Measurements from ENCODE around the gene CATSPERB.
"Not testable (repeated sequence)": the region's sequence is repeated elsewhere in the genome, so short reads cannot be mapped to it uniquely, and the experiment has no call there.

The CATSPERB gene

DNA sequence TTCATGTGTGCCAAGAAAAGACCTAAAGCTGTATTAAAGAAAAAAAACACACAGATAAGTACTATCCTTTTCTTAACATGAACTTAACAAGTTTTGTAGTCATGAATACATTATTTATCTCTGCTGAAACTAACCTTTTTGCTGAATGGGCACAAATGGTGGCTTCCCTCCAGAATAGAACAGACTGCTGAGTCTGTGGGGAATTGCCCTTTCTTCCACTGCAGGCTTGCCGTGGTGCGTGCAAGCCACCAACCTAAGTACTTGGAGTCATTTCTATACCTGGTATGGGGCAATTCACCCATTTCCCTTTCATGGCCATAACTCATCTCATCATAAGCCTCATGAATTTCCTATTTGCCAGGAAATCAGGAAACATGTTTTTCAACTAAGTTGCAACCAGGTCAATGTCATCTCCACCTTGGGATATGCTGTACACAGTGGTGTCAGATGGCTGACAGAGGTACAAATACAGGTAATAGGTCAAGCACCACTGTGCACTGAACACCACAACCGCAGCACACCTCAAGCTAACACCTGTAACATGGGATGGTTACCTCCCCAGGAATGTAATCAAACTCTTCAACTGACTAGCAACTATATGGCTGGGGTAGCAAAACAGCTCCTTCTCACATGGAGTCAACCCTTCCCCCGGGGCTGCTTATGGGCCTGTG, 49.9 kb downstream of the CATSPERB start:
- TF ChIP-seq, protein P1, sequence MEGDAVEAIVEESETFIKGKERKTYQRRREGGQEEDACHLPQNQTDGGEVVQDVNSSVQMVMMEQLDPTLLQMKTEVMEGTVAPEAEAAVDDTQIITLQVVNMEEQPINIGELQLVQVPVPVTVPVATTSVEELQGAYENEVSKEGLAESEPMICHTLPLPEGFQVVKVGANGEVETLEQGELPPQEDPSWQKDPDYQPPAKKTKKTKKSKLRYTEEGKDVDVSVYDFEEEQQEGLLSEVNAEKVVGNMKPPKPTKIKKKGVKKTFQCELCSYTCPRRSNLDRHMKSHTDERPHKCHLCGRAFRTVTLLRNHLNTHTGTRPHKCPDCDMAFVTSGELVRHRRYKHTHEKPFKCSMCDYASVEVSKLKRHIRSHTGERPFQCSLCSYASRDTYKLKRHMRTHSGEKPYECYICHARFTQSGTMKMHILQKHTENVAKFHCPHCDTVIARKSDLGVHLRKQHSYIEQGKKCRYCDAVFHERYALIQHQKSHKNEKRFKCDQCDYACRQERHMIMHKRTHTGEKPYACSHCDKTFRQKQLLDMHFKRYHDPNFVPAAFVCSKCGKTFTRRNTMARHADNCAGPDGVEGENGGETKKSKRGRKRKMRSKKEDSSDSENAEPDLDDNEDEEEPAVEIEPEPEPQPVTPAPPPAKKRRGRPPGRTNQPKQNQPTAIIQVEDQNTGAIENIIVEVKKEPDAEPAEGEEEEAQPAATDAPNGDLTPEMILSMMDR (IDR thresholded peaks at IDR 0.05; ENCODE audit: control extremely low read depth, extremely low read depth, low read depth, missing control alignments), result no peak
- ChIA-PET POLR2A (no interaction called here), CTCF (no interaction called here)
- DNase-seq (ENCODE audit: extremely low spot score), result no peak

DNA sequence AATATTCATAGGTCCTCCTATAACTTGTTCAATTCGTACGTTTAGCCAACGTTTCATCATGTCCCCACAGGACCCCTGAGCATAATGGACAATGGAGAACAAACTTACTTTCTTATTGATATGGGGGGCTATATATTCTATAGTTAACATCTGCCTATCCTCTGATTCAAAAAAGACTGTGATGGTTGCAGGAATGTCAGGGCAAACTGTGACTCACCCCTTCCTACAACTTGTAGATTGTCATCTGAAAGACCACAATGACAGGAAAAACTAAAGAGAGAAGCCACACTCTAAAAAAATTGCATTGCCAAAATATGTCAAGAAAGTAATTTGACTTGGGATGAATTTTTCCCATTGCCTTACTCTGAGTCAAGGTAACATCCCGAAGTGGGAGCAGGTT, 50.8 kb downstream of the CATSPERB start:
- DNase-seq (ENCODE audit: extremely low spot score), result no peak
- TF ChIP-seq, protein P1 (IDR thresholded peaks at IDR 0.05; ENCODE audit: control extremely low read depth, extremely low read depth, low read depth, missing control alignments), result no peak
- POLR2A ChIA-PET, result no interaction called here
- CTCF ChIA-PET, result no interaction called here

DNA sequence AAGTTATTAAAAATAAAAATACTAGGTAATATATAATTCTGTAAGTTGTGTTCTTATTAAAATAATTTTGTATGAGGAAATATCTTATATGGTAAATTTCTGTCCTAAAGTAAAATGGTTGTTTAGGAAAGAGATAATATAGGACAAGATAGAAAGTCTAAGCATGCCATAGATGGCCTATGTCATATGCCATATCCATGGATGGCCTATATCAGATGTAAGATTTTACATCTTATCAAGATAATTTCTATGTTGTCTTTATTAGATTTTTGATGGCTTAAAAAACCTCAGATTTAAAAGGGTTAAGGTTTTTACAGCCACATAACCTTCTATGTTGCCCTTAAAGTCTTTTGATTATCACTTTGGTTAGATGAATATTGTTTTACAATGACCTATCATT, 52.6 kb downstream of the CATSPERB start:
- POLR2A ChIA-PET, result no interaction called here

DNA sequence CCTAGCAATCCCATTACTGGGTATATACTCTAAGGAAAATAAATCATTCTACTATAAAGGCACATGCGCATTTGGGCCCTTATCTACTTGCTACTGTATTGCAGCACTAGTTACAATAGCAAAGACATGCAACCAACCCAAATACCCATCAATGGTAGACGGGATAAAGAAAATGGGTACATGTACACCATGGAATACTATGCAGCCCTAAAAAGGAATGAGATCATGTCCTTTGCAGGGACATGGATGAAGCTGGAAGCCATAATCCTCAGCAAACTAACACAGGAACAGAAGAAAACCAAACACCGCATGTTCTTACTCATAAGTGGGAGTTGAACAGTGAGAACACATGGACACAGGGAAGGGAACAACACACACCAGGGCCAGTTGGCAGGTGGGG, 54.2 kb downstream of the CATSPERB start:
- CTCF ChIA-PET; POLR2A ChIA-PET; DNase-seq (ENCODE audit: extremely low spot score): not testable (repeated sequence)

More for the DNA sequence above, 52.6 kb downstream of the CATSPERB start:
- CTCF ChIA-PET, result interaction anchor here (1.1 kb wide), 1 partner anchor 10 kb away, joined by 3 read pairs; no protein-coding TSS in a partner anchor
- TF ChIP-seq, protein P1 (IDR thresholded peaks at IDR 0.05; ENCODE audit: control extremely low read depth, extremely low read depth, low read depth, missing control alignments), result no peak
- DNase-seq (ENCODE audit: extremely low spot score), result no peak

DNA sequence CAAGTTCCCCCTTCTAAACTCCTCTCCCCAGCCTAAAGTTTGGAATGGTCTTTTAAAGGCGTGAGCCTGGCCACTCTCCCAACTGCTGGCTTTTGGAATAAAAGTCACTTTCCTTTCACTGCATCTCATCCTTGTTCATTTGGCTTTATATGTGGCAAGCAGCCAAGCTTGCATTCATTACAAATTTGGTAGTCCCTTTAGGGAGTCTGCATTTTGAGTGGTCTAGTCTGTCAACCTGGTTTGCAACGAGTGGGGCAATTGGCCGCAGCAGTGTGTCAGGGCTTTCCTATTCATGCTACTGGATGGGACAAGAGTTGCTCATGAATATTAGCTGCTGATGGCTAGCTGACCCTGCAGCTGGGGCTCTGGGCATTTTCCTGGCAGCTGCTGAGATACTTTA, 57.0 kb downstream of the CATSPERB start:
- ChIA-PET POLR2A (no interaction called here), CTCF (interaction anchor here (1.5 kb wide), 1 partner anchor 11 kb away, joined by 3 read pairs; no protein-coding TSS in a partner anchor)
- TF ChIP-seq, protein P1 (IDR thresholded peaks at IDR 0.05; ENCODE audit: control extremely low read depth, extremely low read depth, low read depth, missing control alignments), result no peak
- no peak for DNase-seq (ENCODE audit: extremely low spot score)

DNA sequence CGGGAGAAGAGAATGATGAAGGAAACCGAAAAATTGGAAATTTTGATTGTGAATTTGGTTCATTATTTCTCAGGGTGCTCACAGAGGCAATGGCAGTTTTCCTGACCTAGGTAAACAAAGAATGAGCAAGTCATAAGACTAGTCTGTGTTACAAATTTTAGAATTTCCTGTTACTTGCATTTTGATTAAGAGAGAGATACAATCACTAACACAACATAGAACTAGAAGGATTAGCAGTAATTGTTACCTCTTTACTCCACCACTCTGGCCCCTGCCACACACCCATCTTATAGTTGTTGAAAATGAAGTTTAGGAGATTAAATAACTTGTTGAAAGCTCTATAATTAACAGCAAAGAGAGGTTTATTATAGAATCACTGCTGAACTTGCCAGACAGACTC, 62.0 kb downstream of the CATSPERB start:
- DNase-seq (ENCODE audit: extremely low spot score), result no peak
- TF ChIP-seq, protein P1 (IDR thresholded peaks at IDR 0.05; ENCODE audit: control extremely low read depth, extremely low read depth, low read depth, missing control alignments), result no peak
- ChIA-PET POLR2A (no interaction called here), CTCF (interaction anchor here (0.8 to 2.2 kb wide), 4 partner anchors 9 to 15 kb away, joined by 3 to 6 read pairs (median 3); no protein-coding TSS in a partner anchor)

DNA sequence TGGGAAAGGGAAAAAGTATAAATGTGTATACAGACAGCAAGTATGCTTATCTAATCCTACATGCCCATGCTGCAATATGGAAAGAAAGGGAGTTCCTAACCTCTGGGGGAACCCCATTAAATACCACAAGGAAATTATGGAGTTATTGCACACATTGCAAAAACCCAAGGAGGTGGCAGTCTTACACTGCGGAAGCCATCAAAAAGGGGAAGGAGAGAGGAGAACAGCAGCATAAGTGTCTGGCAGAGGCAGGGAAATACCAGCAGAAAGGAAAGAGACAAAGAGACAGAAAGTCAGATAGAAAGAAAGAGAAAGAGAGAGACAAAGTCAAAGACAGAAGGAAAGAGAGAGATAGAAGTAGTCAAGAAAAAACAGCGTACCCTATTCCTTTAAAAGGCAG, 64.8 kb downstream of the CATSPERB start:
- POLR2A ChIA-PET, result not testable (repeated sequence)

More for the DNA sequence above, 64.8 kb downstream of the CATSPERB start:
- DNase-seq (ENCODE audit: extremely low spot score), result not testable (repeated sequence)
- CTCF ChIA-PET, result interaction anchor here (1.3 kb wide), 1 partner anchor 17 kb away, joined by 4 read pairs; no protein-coding TSS in a partner anchor

Data from GM10248 (cell line).